Activated T-cell treated with anti-CD3 and anti-CD28 coated beads for 4 hours (primary cell): ENCODE data around the gene DAPL1.

ENCODE experiments used
- DNase-seq: peaks from one replicate; pipeline ENCODE4 v3.0.0-alpha.2; 2020

DAPL1 gene, protein sequence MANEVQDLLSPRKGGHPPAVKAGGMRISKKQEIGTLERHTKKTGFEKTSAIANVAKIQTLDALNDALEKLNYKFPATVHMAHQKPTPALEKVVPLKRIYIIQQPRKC

DNA sequence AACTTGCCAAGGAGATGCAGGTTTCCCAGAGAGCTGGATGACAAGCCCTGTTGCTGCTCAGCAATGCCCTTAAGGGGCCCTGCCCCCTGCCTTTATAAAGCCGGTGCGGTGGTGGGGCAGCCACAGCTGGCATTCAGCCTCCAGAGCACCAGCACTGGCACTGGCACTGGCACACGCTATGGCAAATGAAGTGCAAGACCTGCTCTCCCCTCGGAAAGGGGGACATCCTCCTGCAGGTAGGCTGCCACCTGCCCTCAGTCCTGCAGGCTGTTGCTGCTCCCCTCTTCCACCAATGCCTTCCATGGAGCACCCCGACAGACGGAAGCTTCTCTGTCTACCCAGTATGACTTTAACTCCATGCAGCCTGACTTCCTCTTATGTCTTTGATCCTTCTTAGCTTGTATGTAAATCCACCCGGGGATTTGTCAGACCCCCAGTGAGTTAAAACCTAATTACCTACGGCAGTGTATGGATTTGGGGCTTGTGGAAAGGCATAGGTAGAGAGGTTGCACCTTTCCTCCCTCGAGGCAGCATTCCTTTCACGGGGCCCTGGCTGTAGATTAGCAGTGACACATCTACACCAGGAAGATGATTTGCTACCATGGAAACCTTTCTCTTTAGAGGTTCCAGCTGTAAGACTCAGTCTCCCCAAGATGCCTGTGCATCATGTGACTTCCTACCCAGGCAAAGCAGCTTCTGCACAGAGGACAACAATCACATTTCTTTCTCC lies at the start of gene DAPL1:
Gene DAPL1 (plus strand): TSS at position 123 of the 730 bp plus-strand sequence. CDS start 56 bp downstream, at position 179.
- no peak for DNase-seq

DNA sequence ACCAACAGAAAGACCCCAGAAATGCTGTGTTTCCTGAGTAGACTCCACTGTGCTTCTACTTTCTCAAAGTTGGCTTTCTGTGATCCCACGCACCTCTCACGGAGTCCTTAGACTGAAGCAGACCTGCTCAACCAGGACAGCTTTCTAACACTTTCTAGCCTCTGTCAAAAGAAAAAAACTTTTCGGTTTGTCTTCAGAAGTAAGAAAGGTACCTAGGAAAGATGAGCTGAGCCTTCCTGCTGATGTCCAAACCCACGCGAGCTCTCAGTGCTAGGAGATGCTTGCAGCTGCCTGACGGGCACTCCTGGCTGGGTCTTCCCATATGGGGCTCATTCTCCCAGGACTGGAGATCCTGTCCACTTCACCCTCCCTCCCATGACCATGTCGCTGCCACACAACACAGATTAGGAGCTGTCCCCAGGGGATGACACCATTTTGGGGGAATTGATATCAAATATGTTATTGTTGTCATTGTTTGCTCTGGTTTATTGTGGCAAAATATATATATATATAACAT lies 49.2 kb upstream of the DAPL1 start:
- DNase-seq = no peak

DNA sequence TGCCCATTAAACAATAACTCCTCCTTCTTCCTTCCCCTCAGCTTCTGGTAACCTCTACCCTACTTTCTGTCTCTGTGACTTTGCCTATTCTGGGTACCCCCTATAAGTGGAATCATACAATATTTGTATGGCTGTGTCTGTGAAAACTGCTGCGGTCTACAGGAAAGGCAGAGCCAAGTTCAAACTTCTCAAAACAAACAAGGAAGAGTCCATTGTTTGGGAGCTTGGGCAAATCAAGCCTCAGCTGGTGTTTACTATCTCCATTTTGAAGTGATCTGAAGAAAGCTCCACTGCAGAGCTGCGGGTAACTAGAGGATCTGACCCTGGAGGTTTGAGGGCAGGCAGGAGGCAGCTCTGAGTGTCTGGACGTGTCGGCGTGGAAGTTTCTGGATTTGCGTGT lies 48.6 kb upstream of the DAPL1 start:
- DNase-seq = no peak

DNA sequence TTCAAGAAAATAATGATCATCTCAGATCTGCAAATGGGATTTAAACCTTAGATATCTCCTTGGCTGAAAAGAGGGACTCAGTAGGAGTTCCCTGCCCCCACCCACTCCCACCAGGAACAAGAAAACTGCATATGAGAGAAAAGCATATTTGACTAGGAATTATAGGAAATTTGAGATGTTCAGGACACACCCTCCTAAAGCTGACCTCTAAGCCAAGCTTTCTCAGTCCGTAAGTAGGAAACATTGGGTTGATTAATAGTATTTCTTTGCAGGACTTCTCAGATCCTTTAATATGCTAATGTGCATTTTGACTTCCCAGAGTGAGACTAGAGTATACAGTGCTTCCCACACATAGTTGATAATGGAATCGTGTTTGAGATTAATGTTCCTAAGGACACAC lies 47.8 kb upstream of the DAPL1 start:
- DNase-seq = no peak

DNA sequence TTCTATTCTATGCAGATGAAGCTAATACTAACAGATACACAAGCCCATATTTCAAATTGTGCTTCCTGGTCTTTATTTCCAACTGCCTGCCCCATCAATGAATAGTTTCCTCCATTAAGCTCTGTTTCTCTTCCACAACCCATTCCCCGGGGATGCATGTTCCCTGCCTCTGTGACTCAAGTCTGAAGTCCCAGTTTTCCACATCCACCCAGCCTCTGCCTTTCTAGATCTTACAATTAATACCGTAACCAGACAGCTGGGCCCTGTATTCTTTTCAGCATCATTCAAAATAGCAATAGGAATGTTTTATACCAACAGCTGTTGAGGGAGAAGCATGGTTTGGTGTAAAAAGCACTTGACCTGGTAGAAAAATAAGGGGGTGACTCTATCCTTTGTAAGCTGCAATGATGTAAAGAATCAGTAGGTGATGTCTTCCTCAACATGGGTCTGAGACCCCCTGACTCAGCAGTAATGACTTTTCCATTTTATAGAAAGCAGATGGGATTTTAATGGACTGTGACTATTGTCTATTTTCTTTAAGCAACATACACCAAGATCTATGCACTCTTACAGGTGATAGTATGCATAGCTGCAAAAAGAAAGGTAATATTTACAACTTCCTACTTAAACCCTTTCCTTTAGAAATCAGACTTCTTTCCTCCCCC lies 46.1 kb upstream of the DAPL1 start:
- no peak for DNase-seq

DNA sequence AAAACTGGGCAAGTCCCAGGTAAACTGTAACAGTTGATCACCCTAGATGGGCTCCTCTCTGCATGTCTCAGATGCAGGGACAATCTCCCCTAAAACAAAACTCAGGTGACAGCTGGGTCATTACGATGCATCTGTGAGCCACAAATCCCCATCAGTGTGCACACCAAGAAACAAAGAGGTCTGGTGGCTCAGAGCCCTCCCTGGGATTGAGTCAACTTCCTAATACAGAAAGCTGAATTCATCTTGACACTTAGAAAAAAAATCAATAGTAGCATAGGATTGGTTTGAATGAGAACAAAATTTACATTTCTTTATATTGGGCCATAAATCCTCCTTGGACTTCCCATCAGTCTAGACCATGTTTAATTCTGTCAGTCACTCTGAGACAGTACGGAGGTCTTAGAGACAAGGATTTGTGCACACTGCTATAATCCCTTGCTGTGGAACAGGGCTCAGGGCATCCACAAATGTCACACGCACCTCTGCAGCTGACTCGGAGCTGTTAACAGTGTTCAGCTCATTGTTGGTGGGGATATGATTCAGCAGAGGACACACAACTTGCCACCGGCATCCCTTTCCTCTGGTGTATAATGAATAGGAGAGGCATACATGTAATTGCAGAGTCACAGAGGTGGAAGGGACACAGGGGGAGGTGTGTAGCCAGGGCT lies 44.5 kb upstream of the DAPL1 start:
- no peak for DNase-seq

DNA sequence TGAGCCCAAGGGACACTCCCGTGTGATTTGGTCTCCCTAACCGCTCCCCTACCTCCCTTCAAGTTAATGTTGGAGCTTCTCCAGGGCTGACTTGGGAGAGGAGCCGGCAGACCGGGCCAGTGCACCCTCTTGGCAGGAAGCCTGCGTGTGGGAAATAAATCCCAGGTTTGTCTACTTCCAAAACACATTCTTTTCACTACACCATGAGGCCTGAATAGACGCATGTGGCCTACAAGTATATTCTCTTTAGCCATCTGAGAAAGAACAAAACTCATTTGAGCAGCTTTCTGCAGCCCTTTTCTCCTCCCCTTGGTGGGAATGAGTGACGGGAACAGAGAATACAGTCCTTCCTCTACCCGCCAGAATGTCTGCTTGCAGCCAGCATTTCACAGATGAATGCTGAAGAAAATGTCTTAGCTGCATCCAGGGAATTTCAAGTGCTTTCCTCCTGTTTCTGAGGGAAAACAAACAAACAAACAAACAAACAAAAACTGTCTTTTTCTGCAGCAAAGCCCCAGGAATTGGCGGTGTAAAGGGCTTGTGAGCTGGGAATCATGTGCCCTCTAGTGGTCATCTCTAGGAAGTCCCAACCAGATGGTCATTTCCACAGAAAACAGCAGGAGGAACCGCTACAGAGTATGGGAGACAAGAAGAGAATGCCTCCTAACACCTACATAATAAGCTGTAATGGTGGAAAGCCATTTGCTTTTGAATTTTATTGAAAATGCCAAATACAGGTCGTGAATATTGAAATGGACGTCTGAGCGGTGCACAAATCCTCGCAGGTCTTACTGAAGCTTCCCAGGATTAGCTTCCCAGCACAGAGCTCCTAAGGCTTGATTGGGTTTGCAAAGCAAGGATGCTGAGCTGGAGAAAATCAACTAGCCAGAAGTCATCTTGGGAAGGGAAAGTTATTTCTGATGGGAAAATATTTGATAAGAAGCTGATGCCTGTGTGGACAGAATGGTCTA lies 41.2 kb upstream of the DAPL1 start:
- DNase-seq = no peak

DNA sequence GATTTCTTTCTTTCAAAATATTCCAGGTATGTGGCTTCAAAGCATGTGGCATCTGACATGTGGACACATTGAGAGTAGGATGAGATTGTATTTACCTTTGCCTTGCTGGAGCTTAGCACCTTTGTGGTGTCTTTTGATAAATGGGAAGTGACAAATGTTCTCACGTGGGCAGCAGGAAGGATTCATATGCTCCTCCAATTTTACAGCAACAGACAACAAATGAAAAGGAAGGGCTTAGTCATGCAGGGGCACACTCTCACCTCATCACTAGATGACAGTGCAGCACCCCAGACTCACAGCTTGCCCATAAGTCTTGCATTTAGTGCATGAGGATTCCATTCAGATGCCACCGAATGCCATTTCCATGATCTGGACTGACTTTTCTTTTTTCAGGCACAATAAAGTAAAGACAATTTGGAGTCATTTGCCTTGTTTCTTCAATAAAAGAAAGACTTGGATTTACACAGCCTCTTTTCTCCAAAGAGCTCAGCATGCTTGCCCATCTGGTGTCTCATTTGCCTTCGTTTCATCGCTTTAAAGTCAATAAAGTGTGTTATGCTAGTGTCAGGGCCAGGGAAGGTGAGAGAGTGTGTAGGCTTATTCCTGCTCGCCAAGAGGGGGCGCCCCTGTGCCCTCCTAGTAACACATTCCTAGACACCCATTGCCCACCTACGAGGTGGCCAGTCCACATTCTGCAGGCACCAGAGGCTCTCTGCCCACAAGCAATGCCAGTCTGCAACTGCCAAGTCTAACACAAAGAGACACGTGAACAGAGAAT lies 39.6 kb upstream of the DAPL1 start:
- DNase-seq = no peak

DNA sequence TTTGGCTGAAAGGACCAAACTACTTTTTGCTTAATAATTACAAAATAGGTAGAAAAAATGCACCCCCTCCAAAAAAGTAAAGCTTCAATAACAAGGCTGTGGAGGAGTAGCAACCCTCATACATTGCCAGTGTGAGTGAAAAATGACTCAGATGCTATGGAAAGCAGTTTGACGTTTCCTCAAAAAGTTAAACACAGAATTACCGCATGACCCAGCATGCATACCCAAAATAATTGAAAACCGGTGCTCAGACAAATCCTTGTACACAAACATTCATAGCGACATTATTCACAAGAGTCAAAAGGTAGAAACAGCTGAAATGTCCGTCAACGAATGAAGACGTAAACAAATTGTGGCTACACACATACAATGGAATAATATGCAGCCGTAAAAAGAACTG lies 38.8 kb upstream of the DAPL1 start:
- no peak for DNase-seq

DNA sequence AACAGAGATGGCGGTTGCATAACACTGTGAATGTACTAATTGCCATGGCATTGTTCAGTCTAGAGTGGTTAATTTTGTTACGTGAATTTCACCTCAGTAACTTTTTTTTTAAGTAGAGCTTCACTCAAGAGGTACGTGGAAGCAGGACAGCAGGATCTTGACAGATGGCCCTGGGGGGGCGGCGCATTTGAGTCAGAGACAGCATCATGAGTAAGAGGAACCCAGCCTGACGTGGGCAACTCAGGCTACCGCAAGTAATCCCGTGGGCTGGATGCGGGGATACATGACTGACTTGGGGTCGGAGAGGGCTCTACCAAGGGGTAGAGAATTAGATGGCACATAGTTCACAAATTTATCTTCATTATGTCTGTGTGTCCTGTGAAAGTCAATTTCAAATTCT lies 38.1 kb upstream of the DAPL1 start:
- no peak for DNase-seq

DNA sequence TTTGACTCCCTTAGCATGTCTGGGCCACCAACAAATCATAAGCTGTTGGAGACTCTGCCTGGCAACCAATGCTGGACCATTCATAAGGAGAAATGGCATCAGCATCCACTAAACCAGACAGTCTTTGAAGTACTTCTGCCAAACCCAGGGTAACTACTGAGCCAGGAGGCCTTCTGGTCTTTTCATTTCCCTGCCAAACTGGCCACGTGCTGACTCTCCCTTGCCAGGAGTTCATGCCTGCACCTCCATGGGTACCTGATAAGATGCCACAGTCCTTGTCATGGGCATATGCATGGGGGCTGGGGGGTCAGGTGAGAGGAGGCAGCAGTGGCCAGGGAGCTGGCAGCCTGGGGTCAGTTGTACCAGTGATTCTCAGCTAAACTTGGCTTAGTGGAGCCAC lies 34.2 kb upstream of the DAPL1 start:
- no peak for DNase-seq

DNA sequence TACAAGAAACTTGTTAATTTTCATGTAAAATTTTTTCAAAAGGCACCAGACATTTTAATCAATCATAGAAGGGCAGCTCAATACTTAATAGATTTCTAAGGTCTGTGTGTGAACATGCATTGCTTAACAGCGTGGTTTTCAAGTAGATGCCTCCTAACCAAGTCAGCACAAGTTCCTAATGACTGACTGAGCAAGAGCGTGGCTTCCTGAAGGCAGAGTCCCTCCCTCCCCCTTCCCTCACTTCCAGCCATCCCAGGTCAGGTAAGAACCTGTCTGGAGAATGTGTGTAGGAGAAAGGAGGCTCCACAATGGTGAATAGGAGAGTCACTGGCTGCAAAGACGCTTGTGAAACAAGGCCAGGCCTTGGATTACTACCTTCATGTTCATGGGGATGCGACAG lies 33.5 kb upstream of the DAPL1 start:
- DNase-seq = no peak

DNA sequence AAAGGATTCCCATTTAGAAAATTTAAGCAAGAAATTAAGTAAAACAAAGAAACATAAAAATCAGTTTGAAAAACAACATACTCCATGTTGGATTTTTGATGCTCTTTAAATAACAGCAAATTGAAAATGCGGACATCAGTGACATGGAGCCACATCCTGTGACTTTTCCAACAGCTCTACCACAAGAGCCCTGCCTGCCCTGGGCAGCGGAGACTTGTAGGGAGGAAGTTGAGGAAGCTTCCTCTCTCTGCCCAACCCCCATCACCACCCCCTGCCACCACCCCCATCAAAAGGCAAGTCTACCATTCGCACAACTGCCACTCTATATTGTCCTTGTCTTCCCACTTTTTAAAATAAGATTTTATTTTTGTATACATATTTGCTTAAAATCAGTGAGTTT lies 32.8 kb upstream of the DAPL1 start:
- DNase-seq = no peak

DNA sequence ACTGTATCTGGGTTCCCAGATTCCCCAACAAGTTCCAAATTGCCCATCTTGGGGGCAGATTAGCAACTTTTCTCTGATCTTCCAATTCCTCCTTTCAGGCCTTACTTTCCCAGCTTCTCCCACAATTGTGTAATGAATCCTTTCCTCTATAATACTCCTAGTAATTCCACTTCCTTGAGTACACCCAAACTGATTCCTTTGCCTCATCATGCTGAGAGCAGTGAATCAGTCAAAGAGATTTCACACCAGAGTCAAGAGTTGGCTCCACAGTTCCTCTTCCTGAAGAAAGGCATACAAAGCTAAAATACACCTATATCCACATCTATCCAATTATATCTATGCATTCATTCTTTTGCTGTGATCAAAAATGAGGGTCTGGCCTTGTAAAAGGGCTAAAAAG lies 28.6 kb upstream of the DAPL1 start:
- no peak for DNase-seq

DNA sequence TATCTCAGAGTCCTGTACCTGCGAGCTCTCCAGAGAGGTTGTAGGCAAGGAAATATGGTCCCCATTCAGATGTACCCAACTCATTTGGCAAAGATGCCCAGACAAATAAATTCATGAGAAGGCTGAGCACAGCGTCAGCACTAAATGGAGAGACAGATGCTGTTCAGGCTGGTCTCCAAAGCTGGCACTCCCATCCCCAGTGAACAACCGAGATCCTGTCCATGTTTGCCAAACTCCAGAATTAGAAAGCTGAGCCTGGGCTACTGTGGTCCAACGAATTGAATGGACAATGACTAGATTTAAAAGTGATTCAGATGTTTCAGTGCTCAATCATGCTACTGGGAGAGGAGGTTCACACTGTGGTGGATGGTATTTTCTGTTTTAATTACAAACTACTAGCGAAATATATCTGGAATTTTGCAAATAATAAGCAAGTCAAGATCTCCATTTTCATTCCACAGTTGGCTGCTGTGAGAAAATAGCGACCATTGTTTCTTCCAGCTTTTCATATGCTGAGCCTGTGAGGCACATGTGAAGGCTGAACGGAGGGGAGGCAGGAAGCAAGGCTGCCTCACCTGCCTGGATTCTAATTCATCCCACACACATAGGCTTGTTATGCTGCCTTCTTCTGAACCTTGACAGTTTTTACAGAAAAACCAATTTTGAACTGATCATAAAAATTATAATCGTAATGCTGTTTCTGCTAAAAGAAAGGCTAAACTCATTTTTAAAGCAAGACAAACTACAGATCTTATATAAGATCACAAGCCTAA lies 22.6 kb upstream of the DAPL1 start:
- no peak for DNase-seq

DNA sequence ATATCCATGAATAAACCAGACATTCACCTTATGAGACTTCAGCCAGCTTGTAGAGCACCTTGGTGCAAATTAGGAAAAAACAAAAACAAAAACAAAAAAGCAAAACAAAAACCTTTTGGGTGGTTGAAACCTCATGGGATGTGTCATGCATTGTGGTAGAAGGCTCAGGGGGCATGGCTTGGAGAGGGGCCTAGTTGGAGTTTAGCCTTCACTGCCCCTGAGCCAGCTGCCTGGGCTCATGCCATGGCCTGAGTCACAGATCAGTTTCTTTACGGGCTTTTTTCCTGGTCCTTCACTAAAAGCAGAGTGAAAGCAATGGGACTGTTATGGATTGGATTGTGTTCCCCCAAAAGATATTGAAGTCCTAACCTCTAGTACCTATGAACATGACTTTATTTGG lies 22.0 kb upstream of the DAPL1 start:
- no peak for DNase-seq

DNA sequence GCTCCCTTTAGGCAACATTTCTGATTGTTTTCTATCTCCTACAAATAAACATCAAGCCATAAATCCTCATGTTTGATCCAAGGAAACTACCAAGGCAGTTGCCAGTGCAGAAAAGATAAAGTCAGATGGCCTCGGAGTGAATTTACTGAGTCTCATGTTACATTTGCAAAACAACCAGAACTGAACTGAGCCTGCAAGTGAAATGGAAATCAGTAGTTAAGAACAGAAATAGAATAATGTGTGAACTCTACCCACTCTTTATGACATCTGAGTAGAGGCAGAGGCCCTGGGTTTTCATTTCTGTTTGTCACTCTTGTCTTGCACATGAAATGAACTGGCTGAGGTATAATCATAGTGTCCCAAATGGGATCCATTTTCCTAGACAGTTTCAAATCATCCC lies 20.4 kb upstream of the DAPL1 start:
- no peak for DNase-seq

DNA sequence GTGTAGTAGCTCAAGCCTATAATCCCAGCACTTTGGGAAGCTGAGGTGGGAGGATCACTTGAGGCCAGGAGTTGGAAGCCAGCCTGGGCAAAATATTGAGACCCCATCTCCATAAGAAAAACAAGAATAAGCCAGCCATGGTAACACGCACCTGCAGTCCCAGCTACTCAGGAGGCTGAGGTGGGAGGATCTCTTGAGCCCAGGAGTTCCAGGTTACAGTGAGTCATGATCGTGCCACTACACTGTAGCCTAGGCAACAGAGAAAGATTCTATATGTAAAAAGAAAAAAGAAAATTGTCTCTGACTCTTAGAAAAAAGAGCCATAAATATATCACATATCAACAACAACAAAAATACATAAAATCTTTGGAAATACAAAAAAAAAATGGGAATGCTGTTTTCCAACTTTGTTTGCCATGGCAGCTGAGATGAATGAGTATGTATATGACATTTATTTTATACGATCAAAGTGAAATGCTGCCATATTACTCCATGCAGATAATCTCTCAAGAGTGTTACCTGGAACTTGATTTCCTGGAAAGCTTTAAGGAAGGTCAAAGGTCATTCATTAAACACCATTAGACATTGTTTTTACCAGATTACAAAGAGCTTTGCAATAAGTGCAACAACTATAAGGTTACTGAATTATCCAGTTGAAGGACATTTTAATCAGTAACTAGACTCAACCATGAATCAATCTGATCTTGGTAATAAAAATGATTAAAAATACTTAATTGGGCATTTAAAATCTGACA lies 19.7 kb upstream of the DAPL1 start:
- no peak for DNase-seq

DNA sequence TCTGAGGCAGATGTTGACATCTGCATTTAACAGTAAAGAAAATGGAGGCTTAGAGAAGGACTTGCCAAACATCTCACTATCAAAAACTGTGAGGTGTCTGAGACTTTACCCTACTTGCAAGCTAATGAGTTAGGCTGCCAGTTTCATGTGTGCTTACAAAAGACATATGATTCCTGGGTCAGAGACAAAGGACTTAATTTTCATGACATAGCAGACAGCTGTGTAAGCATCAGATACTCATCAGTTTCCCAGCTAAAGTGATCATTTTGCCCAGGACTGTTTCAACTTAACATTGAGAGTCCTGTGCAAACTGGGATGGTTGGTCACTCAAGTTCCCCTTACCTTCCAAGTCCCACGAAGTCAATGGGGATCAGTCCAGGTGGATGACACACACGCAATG lies 18.9 kb upstream of the DAPL1 start:
- DNase-seq = no peak

DNA sequence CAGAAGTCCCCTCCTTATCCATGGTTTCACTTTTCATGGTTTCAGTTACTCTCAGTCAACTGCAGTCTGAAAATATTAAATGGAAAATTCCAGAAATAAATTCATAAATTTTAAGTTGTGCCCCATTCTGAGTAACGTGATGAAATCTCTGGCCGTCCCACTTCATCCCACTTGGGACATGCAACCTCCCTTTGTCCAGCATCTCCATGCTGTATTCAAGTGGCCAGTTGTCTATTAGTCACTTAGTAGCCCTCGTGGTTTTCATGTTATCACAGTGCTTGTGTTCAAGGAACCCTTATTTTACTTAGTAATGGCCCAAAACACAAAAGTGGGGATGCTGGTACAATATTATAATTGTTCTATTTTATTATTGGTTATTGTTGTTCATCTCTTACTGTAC lies 18.0 kb upstream of the DAPL1 start:
- no peak for DNase-seq
